Measurements from ENCODE around the gene STARD5.

STARD5 gene

GRCh38 chr15:81289910-81290309 is 34.0 kb downstream of the STARD5 start:
- no peak for DNase-seq

DNA sequence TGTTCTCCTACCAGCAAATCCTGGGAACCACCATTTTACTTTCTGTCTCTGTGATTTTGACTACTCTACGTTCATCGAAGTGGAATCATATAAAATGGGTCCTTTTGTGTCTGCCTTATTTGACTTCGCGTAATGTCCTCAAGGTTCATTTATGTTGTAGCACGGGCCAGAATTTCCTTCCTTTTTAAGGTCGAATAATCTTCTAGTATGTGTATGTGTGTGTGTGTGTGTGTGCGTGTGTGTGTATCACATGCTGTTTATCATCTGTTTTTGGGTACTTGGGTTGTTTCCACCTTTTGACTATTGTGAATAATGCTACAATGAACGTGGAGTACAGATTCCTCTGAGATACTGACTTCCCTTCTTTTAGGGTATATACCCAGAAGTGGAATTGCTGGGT is 35.3 kb downstream of the STARD5 start:
- DNase-seq: no peak

- no peak for DNase-seq
Measured at GRCh38 chr15:81288040-81288439, 35.9 kb downstream of the STARD5 start.

- no peak for DNase-seq
Measured at GRCh38 chr15:81286621-81287121, 37.3 kb downstream of the STARD5 start.

GRCh38 chr15:81285461-81285860 is 38.5 kb downstream of the STARD5 start:
- DNase-seq: no peak

DNA sequence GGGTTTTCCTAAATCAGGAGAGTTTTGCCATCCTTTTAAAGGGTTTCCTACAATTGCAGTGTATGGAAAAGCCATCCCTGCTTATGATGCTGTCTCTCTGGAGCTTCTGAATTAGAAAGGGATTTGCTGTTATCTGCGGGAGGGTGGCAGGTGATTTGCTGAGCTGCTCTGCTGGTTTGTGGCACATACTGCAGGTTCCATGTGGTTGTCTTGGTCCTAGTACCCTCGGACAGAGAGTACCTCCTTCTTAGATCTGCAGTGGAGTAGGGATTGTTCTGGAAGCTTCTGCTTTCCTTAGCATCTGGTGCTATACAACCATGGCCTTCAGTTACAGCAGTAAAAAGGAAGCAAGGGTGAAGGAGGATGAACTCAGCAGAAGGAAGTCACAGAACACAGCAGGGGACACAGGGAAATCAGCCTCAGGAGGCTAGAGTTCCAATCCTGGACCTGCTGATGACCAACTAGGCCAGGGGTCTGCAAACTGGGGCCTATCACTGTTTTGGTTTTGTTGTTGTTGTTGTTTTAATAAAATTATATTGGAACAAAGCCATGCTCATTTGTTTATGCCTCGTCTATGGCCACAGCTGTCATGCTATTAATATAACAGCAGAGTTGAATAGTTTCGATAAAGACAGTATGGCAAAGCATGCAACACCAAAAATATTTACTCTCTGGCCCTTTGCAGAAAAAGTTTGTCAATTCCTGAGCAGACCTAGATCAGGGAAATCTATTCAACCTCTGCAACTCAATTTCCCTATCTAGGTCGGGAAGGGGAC is 39.5 kb downstream of the STARD5 start:
- no peak for DNase-seq

GRCh38 chr15:81282911-81283310 is 41.0 kb downstream of the STARD5 start:
- no peak for DNase-seq

DNA sequence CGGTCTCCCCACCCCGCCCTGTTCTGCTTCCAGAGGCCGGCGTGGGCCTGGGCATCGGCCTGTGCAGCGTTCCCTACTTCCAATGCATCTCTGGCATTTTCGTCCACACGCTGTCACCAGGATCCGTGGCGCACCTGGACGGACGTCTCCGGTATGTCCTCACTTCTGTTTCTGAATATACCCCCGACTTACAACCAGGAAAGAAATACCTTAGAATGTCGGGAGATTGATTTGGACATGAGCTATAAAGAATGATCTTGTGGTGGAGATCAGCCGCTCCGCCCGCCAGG is 41.4 kb downstream of the STARD5 start:
- DNase-seq: no peak

DNA sequence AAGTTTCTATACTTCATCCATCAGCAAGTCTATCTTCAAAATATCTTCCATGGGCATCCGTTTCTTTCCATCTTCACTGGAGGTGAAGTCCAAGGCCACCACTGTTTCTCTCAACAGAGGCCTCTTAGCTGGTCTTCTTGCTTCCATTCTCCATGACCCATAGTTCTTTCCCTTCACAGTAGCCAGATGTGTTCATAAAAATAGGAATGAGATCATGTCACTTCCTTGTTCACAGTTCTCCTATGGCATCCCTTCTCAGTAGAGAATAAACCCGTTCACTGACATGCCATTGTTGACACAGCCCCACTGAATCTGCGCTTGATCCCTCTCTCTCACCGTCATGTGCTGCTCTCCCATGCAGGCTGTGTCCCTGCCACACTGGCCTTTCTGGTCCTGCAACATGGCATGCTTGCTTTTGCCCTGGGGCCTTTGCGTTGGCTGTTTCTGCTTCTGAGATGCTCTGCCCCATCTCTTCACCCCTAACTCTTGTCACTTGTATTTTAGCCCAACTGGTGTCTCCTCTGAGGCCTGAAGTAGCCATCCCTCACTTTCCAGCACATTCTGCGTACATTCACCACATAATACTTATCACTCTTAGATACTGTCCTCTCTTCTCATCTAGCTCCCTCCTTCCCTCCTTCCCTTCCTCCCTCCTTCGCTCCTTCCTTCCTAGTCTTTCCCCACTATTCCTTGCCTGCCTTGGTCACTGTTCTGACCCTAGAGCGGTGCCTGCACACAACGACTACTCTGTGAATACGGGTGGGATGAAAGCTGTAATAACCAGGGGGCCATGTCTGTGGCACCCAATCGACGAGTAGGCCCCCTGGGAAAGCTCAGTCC is 42.0 kb downstream of the STARD5 start:
- DNase-seq: no peak

GRCh38 chr15:81281456-81281735 is 42.5 kb downstream of the STARD5 start:
- DNase-seq: no peak

DNA sequence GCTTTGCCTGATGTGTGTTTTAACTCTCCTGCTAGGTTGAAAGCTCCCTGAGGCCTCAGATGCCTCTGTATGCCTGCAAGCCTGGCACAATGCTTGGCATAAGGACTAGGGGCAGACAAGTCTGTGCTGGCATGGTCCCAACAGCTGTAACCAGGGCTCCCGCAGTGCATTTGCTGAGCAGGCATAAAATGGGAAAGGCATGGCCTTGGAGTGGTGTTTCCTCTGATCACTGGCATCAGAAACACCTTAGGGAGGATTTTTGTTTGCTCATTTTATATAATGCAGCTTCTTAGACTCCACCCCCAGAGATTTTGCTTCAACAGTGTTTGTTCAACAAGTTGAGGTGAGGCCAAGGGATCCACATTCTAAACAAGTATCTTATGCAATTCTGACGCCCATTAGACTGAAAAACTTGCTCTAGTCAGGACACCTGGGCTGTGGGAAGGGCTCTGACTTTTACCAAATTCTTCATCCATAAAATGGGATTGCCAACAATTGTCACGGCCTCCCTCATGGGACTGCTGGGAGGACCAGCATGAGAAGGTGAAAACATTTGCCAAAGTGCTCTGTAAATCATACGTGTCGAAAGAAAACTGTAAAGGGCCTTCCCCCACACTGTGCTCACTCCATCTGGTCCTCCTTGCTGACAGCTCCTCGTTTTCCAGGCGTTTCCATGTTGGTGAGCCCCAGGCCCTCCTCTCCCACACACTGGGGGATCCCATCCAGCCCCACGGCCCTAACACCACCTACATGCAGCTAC is 43.1 kb downstream of the STARD5 start:
- no peak for DNase-seq

DNA sequence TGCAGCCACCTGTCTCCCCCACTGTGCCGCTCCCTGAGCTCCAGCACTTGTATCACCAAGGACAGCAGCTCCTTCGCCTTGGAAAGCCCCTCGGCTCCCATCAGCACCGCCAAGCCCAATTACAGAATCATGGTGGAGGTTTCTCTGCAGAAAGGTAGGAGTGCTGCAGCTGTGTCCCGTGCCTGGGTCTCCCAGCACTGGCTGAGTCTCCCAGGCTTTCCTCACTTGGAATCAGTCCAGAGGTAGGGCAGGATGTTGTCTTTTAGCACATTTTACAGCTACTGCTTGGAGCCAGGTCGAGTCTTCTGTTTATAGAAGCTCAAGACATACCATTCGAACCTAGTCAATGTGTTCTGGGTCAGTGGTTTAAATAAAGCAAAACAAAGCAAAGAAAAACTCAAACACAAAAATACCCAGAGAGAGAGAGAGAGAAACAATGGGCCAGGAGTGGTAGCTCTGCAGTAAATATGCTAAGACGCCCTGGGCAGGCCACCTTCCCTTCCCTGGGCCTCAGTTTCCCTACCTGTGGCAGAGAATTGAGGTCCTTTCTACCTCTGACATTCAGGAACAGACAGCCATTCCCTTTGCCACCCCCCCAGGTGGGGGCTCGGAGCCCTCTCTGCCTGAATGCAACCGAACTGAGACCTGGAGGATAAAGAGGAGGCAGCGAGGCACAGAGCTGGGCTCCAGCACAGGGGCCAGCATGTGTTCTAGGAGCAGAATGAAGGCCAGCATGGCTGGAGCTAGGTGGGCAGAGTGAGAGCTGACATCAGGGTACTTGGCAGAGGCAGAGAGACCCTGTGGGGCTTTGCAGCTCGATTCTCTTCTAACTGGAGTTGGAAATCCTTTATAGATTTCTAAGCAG is 44.1 kb downstream of the STARD5 start:
- DNase-seq: peak; percentile 31

GRCh38 chr15:81278306-81279029 is 45.5 kb downstream of the STARD5 start:
- no peak for DNase-seq

- no peak for DNase-seq
Measured at GRCh38 chr15:81277851-81278250, 46.1 kb downstream of the STARD5 start.

DNA sequence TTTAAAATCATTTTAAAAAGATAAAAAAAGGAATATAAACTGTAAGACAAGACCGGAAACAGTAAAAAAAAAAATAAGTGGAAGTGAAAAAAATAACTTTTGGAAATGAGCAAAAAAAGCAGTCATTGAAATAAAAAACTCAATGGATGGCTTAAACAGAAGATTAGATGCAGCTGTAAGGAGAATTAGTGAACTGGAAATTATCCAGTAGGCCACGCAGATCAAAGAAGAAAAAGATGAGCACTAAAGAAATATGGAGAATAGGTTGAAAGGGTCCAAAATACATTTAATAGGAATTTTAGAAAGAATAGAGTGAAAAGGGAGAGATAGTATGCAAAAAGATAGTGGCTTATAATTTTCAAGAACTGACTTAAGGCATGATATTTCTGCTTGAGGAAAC is 47.0 kb downstream of the STARD5 start:
- DNase-seq: no peak

DNA sequence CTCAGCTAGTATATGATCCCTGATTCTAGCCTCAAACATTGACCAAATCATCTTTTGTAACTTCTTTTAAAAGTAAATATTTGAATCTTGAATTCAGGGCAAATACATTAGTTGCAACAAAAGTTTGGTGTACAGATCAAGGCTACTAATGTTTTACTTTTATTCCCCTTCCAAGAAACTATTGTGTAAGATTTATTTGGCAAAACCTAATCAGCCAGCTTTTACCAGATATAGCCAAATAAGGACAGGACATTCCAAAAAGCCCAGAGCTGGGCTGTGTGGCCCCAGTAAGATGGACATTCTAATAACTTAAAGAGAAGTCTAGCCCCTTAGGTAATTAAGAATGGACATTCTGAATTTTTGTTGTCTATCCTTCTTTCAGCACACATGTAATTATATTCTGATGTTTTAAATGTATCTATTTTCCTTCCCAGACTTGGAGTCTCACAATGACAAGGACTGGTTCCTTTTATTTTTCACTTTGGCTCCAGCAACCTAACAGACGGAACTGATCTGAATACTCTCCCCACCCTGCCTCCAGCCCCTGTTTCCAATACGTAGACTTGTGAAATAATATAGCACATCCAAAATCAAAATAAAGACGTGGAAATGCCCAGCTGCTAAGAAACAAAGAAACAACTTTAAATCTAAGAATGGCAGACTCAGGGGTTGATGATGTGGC is 48.1 kb downstream of the STARD5 start:
- DNase-seq: peak; percentile 54

DNA sequence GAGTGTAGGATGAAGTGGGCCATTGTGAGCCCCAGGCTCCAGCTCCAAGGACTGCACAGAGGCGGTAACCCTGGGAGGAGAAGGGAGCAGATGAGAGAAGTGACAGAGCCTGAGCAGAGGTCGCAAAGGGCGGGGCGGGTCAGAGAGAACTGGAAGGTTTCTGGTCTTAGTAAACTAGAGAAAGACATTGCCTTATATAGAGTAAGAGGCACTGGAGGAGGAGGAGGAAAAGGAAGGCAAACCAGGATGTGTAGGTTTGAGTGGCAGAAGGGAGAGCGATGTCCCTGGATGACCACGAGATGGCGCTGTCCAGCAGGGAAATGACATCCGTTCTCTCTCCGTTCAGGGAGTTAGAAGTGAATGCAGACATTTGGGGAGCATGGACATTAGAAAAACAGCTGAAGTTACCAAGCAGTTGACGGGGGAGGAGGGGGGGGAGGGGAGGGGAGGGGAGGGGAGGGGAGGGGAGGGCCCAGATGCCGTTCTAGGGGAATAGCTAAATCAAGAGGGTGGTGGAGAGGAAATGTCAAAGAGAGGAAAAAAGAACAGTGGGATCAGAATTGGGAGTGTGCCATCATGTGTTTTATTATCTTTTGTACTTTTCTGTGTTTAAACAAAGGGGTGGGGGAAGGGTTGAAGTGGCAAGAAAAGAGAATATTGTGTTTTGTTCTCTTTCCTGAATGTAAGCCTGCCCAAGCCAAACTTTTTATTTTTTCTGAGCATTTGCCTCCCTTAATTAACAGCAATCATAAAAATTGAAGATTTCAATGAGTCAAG is 48.8 kb downstream of the STARD5 start:
- peak; percentile 87 for DNase-seq

- DNase-seq: no peak
Measured at GRCh38 chr15:81274255-81274654, 49.7 kb downstream of the STARD5 start.

DNA sequence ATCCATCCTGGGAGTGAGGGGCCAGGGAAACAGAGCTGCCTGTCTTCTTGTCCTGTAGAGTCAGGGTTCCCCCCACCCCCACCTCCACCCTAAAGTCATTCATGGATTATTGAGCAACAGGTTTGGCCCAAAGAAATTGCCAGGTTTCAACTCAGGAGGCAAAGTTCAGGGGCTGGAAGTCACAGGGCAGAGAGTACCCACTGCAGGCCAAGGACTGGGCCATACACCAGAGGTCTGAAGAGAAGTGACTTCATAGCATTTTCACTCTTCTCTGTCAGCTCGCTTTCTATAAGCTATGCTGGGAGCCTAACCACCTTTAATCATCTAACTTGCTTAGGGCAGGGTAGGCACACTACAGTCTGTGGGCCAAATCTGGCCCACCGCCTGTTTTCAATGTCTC is 50.1 kb downstream of the STARD5 start:
- DNase-seq: no peak

DNA sequence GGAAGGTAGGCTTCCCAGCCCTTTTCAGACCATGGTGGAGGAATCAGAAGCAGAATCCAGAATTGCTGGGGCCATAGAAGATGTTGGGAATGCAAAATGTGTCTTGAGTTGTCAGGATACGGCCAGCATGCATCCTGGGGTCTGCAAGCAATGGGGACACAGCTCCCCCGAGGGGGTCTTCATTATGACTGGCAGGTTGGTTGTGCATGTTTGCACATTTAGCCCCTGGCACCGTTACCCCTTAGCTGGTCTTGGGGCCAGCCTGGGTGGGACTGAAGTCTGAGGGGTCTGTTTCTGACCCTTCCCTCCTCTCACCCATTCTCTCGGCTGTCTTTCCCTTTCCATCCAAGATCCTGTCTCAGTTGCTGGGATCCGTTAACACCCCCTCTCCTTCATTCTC is 50.7 kb downstream of the STARD5 start:
- no peak for DNase-seq
